GM12878 (cell line): ENCODE measurements around the gene NEDD8. TPM values are rescaled to one million over a fixed set of nuclear protein-coding genes. Genes with fewer than 3 reads are reported as not detected.
A peak's percentile ranks its signal among the peaks of the same experiment; 100 is the strongest.

Experiments used
- ASH2L ChIP-seq: fragments of 300-600, 200-600 bp; sonication (generic); IDR thresholded peaks from 2 replicates; pipeline ENCODE4 v1.6.1; 2017; ENCODE audit warnings: low read depth, mild to moderate bottlenecking, borderline replicate concordance
- ATF2 ChIP-seq: IDR thresholded peaks from 2 replicates; pipeline ENCODE4 v1.6.1; 2012; ENCODE audit warnings: low read length, inconsistent platforms
- CBX5 ChIP-seq: sonication (generic); IDR thresholded peaks from 2 replicates; pipeline ENCODE4 v1.6.1; 2016; ENCODE audit warnings: low read depth, moderate library complexity, mild to moderate bottlenecking, inconsistent platforms
- CHD4 ChIP-seq: fragments of 200-600 bp; sonication (generic); IDR thresholded peaks from 2 replicates; pipeline ENCODE4 v1.6.1; 2016; ENCODE audit warnings: mild to moderate bottlenecking
- CREB1 ChIP-seq: IDR thresholded peaks from 2 replicates; pipeline ENCODE4 v1.6.1; 2012; ENCODE audit warnings: low read depth, mild to moderate bottlenecking, inconsistent platforms
- E4F1 ChIP-seq: fragments of 450-650 bp; IDR thresholded peaks from 2 replicates; pipeline ENCODE4 v1.6.1; 2018; ENCODE audit warnings: borderline replicate concordance, mild to moderate bottlenecking; ENCODE audit not compliant: partially characterized antibody
- EP300 ChIP-seq, 2 experiments: fragments of 150-350 bp in 1 of 2; IDR thresholded peaks; 2 replicates each; pipeline ENCODE4 v1.6.1; 2011 to 2012; ENCODE audit warnings: low read depth in 2 of 2, low read length in 2 of 2, borderline replicate concordance in 1 of 2, improper control_type of control experiment in 1 of 2, inconsistent platforms in 1 of 2; ENCODE audit not compliant: control insufficient read depth in 1 of 2
- HDGF ChIP-seq: fragments of 450-650 bp; IDR thresholded peaks from 2 replicates; pipeline ENCODE4 v1.6.1; 2016; ENCODE audit warnings: antibody characterized with exemption
- MAX ChIP-seq: IDR thresholded peaks from 2 replicates; pipeline ENCODE4 v1.6.1; 2012; ENCODE audit warnings: low read depth, low read length, improper control_type of control experiment
- MEF2B ChIP-seq: fragments of 450-650 bp; IDR thresholded peaks from 2 replicates; pipeline ENCODE4 v1.6.1; 2018; ENCODE audit warnings: mild to moderate bottlenecking, moderate library complexity; ENCODE audit not compliant: partially characterized antibody, poor library complexity, severe bottlenecking
- NFIC ChIP-seq: IDR thresholded peaks from 2 replicates; pipeline ENCODE4 v1.6.1; 2012; ENCODE audit warnings: low read depth, mild to moderate bottlenecking, inconsistent platforms, low read length, moderate library complexity
- NR2C2 ChIP-seq: IDR thresholded peaks from 2 replicates; pipeline ENCODE4 v1.6.1; 2011; ENCODE audit warnings: borderline replicate concordance, low read depth; ENCODE audit not compliant: control insufficient read depth, insufficient read length
- RB1 ChIP-seq: fragments of 450-650 bp; formaldehyde crosslinking; IDR thresholded peaks from 2 replicates; pipeline ENCODE4 v1.6.1; 2017; ENCODE audit warnings: mild to moderate bottlenecking, borderline replicate concordance
- RCOR1 ChIP-seq: conservative IDR thresholded peaks from 2 replicates; pipeline ENCODE4 v1.6.1; 2012; ENCODE audit warnings: low read depth, low read length, improper control_type of control experiment
- TCF12 ChIP-seq: IDR thresholded peaks from 2 replicates; pipeline ENCODE4 v1.6.1; 2011; ENCODE audit warnings: low read depth, mild to moderate bottlenecking, low read length
- WRNIP1 ChIP-seq: IDR thresholded peaks from 2 replicates; pipeline ENCODE4 v1.6.1; 2011; ENCODE audit warnings: low read depth, low read length, improper control_type of control experiment, borderline replicate concordance
- ZBED1 ChIP-seq: IDR thresholded peaks from 2 replicates; pipeline ENCODE4 v1.6.1; 2016; ENCODE audit warnings: borderline replicate concordance
- ZBTB11 ChIP-seq: fragments of 450-650 bp; formaldehyde crosslinking; IDR thresholded peaks from 2 replicates; pipeline ENCODE4 v1.5.0; 2022; ENCODE audit warnings: mild to moderate bottlenecking, missing genetic modification characterization
- ZNF207 ChIP-seq: fragments of 450-650 bp; IDR thresholded peaks from 2 replicates; pipeline ENCODE4 v1.6.1; 2014; ENCODE audit warnings: antibody characterized with exemption, mild to moderate bottlenecking, borderline replicate concordance
- ZNF274 ChIP-seq: IDR thresholded peaks from one replicate; pipeline ENCODE4 v1.8.0; 2011; ENCODE audit not compliant: insufficient read length, insufficient read depth
- ZNF622 ChIP-seq: fragments of 450-650 bp; IDR thresholded peaks from 2 replicates; pipeline ENCODE4 v1.6.1; 2017; ENCODE audit warnings: mild to moderate bottlenecking, inconsistent platforms
- polyA plus RNA-seq, 11 experiments: library from polyadenylated mRNA; depleted of rRNA in 4 of 11; unstranded in 6 of 11; stranded (reverse) in 5 of 11; fragments of >200 nt; fragmentation: Nextera tagmentation in 4 of 11; fragmentation: Illumina TruSeq in 1 of 11; extraction: Ambion mirVana in 4 of 11; extraction: Trizol in 1 of 11; gene quantifications; 1 replicate in 1 of 11; 2 replicates in 10 of 11; pipeline versions ENCODE4 v1.2.1 to v1.2.3, GENCODE V29; 2011 to 2016; ENCODE audit warnings: inconsistent platforms in 2 of 11, missing spikeins in 2 of 11, low read depth in 1 of 11
- total RNA-seq, 4 experiments: library from RNA; depleted of rRNA in 3 of 4; stranded (reverse); fragments of >200 nt in 3 of 4; fragmentation: Illumina TruSeq in 1 of 4; extraction: Trizol in 1 of 4; gene quantifications; 2 replicates each; pipeline versions ENCODE4 v1.2.1 to v1.2.3, GENCODE V29; 2013 to 2021

NEDD8 gene
- total and polyA plus RNA-seq, 10 of the 15 experiments (the other 5 are each of a cell fraction or from before 2014, with no cell fraction given): 164 to 991 (median 300) TPM

GRCh38 chr14:24274101-24274543, 42.0 kb upstream of the NEDD8 start (continued):
- no peak for TF ChIP-seq CHD4
- peak; percentile 68; the same call in 1 of the 2 replicates for TF ChIP-seq ZBED1
- TF ChIP-seq ZNF207: peak; percentile 40; the same call in 1 of the 2 replicates
- peak; percentile 79 for TF ChIP-seq CREB1
- no peak for TF ChIP-seq RB1
- TF ChIP-seq NFIC: peak; percentile 87; the same call in 1 of the 2 replicates
- TF ChIP-seq ZNF274: no peak
- no peak for TF ChIP-seq HDGF
- TF ChIP-seq ZBTB11 (CRISPR knock-in tag): no peak
- no peak for TF ChIP-seq CBX5
- no peak for TF ChIP-seq WRNIP1
- peak in 1 of 2 experiments; percentile 91; a peak in 2 of 4 replicates for TF ChIP-seq EP300 (IDR thresholded peaks at IDR 0.05; ENCODE audit: borderline replicate concordance in 1 of 2, control insufficient read depth in 1 of 2, low read depth in 2 of 2, low read length in 2 of 2)
- no peak for TF ChIP-seq TCF12
- TF ChIP-seq E4F1: no peak
- no peak for TF ChIP-seq NR2C2
- no peak for TF ChIP-seq MAX
- no peak for TF ChIP-seq MEF2B
- no peak for TF ChIP-seq ASH2L
- TF ChIP-seq RCOR1: no peak
- peak; percentile 81 for TF ChIP-seq ATF2
- TF ChIP-seq ZNF622: no peak
